HL-60 (cell line): Measurements from ENCODE around the gene NOP10.

Experiments
- CTCF ChIP-seq: IDR thresholded peaks from one replicate; pipeline ENCODE4 v1.5.1; 2011; ENCODE audit warnings: low read length, control low read depth, inconsistent platforms; ENCODE audit not compliant: insufficient read depth
- GABPA ChIP-seq: IDR thresholded peaks from 2 replicates; pipeline ENCODE4 v1.6.1; 2012; ENCODE audit warnings: low read depth
- POLR2AphosphoS5 ChIP-seq: IDR thresholded peaks from 2 replicates; pipeline ENCODE4 v1.6.1; 2012; ENCODE audit warnings: low read depth
- REST ChIP-seq: IDR thresholded peaks from 2 replicates; pipeline ENCODE4 v1.6.1; 2012; ENCODE audit warnings: low read depth; ENCODE audit not compliant: insufficient replicate concordance

- TF ChIP-seq CTCF (no peak), POLR2AphosphoS5 (no peak), GABPA (no peak), REST (no peak)
Measured at GRCh38 chr15:34359416-34359815, 16.5 kb upstream of the NOP10 start.
